Fibroblast of skin of left quadriceps (primary cell): ENCODE measurements around the gene NCAN.

Experiments
- DNase-seq, 2 experiments: peaks; one replicate each; pipeline ENCODE4 v3.0.0-alpha.2; 2013; ENCODE audit warnings: low read depth in 2 of 2

NCAN gene

DNA sequence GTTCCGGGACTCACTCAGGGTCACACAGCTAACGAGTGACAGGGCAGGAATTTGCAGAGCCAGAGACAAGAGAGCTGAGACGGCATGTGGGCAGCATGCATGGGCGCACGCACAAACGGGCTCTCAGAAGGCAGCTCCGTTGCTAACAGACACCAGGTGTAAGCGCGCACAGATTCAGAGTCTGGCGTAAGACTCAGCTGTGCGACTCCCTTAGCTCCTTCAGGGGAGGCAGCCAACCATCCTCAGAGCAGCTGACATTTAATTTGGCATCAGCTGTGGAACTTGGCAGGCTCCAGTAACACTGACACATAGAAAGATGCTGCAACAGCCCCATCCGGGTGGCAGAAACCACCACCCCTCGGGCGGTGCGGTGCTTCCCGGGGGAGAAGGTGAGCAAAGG lies 68.8 kb downstream of the NCAN start:
- DNase-seq: no peak

DNA sequence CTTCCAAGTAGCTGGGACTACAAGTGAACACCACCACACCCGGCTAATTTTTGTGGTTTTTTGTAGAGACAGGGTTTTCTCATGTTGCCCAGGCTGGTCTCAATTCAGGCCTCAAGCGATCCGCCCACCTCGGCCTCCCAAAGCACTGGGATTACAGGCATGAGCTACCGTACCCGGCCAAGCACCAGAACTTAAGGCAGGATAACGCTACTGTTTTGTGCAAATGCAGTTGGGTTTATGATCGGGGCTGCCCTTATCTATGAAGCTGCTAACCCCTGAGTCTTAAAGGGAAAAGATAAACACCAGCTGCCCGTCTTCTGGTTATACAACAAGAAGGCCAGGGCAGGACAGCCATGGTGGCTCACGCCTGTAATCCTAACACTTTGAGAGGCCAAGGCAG lies 73.9 kb downstream of the NCAN start:
- no peak for DNase-seq

DNA sequence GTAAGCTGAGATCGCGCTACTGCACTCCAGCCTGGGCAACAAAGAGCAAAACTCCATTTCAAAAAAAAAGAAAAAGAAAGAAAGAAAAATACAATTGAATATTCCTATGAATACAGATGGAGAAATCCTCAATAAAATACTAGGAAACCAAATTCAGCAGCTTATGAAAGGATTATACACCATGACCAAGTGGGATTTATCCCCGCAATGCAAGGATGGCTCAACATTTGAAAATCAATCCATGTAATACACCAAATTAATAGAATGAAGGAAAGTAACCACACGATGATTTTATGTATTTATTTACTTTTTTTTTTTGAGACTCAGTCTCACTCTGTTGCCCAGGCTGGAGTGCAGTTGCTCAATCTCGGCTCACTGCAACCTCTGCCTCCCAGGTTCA lies 80.8 kb downstream of the NCAN start:
- DNase-seq: no peak

DNA sequence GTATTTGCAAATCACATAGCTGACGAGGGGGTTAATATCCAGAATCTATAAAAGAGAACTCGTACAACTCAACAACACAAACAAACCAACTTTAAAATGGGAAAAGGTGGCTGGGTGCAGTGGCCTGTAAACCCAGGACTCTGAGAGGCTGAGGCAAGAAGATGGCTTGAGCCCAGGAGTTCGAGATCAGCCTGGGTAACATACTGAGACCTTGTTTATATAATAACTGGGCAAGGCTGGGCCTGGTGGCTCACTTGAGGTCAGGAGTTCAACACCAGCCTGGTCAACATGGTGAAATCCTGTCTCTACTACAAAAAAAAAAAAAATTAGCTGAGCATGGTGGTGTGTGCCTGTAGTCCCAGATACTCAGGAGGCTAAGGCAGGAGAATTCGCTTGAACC lies 83.2 kb downstream of the NCAN start:
- no peak for DNase-seq

DNA sequence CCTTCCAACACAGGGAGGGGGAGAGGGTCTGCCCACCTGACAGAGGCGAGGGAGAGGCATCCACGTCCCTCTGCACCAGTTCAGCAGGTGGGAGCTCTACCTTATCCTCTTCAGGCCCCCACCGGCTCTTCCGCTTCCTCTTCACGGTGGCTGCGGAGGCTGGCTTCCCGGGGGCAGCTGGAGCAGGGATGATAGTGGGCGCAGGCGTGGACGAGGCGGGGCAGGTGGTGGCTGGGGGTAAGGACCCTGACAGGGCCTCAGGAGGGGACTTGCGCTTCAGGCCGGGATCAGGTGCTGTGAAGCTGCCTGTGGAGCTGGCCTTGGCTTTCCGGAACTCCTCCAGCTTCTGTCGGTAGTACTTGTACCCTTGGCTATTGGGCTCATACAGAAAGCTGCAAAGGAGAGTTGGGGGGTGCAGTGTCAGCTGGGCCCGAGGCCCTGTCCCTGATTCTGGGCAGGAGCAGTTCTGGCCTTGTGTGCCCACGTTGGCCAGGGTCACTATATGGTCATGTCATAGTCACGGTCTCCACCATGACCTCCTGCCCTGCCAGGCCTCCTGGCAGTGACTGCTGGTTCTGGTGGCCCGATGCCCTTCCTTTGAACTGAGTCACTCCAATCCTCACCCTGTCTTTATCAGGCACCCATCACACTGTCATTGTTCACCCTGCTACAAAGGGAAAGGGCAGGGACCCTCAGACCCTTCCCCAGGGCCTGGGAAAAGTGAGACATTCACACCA lies 85.4 kb downstream of the NCAN start:
- no peak for DNase-seq

DNA sequence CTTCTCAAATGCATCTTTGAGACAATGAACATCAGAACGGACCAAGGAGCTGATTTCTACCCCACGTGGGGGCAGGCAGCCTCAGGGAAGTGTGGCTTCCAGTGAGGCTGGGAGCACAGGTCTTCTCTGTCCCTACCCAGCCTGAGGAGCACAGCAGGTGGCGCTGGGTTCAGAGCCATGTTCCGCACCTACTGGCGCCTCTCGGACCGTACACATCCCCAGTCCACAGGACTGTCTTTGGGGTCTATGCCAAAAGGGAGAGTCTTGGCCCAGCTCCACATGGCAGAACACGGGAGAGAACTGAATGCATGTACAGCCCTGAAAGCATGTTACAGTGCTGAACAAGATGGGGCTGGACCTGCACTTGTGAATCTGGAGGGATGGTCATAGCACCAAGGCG lies 86.0 kb downstream of the NCAN start:
- no peak for DNase-seq

DNA sequence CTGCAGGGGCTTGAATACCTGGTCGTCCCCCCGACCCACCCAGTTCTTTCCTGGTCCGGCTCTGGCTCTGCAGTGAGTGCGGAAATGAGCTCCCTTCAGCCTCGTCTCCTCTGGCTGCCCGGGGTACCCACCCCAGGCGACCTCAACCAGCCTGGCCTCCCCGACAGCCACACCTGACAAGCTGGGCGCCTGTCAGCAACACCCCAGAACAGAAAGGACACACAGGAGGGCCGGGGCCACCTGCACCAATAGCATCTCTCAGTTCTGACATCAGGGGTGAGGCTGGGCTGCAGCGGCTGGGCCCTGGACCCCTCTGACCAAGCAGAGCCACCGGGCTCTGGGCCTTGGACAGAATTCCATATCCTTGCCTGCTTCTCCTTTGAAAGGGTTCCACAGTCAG lies 88.9 kb downstream of the NCAN start:
- DNase-seq: no peak
